HG02938 (cell line): Measurements from ENCODE around the gene HNMT.
"Not testable (repeated sequence)": the region's sequence is repeated elsewhere in the genome, so short reads cannot be mapped to it uniquely, and the experiment has no call there.

Experiments used
- ATAC-seq: cut with Tn5 transposase; IDR thresholded peaks from one replicate; pipeline ENCODE4 v1.9.1; 2021; ENCODE audit warnings: mild to moderate bottlenecking, moderate library complexity; ENCODE audit not compliant: unreplicated experiment

HNMT gene

DNA sequence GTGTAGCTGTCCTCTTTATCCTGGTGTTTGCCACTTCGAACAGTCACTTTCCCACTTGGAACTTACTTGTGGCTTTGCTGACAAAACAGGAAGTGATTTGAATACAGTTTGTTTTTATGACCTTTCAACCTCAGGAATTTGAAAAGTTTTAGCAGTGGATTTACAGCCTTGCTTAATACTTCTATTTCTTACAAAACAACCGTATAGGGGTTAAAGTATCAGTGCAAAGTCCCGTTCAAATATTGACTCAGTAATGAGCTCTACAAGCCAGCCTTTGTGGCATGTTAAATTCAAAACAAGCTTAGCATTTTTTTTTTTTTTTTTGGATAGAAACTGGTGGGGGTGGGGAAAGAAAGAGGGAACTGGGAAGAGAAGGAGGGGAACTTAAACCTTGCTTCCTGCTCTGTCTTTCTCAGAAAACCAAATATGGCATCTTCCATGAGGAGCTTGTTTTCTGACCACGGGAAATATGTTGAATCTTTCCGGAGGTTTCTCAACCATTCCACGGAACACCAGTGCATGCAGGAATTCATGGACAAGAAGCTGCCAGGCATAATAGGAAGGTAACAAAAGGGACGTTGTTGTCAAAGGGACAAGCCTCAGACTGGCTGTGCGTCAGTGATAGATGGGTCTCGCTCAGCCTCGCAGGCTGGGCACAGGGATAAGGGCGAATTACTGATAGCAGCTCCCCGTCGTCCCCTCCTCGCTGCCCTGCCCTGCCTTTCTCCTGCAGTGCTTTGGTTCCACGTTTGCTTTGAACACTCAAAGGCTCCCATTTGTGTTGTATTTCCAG is at the start of gene HNMT:
Gene HNMT (plus strand): TSS at position 408 of the 793 bp plus-strand sequence. CDS start 19 bp downstream, at position 427.
- no peak for ATAC-seq

DNA sequence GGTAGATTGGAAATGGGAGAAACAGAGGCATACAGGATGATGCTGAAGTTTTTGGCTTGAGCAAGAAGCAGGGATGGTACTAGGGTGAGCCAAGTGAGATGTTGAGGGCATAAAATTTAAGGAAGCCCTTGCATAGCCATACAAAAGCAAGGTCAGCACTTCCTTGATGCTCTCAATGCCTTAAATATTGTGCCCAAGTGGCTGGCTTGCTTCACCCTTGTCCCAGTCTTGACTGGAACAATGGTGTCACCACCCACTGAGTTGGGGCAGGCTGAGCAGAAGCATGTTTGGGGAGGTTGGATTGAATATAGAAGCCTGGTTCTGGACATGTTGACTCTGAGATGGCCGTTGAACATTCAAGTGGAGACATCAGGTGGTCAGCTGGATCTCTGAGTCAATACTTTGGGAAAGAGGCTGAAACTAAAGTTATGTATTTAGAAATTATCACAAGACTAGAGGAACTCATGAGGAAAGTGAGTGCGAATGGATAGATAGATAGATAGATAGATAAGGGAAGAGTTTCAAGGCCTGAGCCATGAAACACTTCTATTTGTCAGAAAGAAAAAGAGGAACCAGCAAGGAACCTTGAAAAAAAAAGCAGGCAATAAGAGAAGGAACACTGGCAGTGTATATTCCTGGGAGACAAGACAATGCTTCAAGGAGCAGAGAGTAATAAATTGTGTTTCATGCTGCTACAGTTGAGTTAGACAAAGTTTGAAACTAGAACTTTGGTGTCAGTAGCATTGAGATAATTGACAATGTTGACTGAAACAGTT is 43.0 kb upstream of the HNMT start:
- ATAC-seq = no peak

DNA sequence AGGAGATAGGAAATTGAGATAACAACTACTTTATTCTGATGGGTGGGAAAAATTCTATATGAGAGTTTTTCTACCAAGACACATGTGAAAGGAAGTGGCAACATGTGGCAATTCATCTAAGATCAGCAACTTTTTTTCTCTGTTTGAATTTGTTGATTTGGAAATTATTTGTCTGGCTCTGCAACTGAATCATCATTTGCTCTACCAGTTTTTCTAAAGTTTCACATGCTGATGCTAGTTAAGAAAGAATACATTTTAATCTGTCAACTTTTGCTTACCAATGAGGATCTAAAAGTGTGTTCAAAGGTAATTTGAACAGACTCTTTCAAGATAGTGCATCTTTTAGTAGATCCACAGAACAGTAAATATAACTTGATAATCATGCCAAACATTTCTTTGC is 42.1 kb upstream of the HNMT start:
- ATAC-seq = not testable (repeated sequence)

DNA sequence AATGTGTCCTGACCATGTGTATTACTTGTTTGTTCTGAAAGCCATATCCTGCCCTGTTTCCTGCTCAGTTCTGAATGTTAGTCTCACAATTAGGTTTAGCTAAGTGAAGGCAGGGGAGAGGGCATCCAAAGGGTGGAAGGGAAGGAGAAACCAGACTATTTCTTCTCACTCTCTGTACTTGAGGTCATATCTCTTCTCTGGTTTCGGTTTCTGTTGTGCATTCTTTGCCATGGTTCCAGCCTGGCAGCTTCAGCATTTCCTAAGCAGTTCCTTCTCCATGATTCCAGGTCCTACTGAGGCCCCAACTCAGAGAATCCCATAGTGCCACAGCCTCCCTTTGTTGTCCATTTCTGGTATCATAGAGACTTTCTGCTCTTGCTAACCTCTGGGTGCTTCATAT is 40.3 kb upstream of the HNMT start:
- ATAC-seq = no peak

DNA sequence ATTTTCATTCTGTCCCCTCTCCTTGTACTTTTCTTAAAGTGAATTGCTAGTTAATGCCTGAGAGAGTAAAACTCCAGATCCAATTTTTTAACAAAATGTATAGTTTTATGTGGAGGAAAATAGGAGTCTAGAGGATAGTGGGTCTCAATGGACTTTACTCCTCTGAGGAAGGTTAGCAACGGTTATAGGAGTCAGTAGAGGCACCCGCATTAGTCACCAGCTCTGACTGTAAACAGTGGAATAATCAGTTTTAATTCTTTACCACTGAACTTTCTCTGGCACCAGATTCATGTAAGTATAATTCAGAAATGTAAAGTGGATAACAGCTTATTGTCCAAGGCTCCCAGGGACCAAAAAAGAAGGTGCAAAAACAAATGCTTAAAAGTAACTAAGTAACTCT is 38.7 kb upstream of the HNMT start:
- ATAC-seq = no peak

DNA sequence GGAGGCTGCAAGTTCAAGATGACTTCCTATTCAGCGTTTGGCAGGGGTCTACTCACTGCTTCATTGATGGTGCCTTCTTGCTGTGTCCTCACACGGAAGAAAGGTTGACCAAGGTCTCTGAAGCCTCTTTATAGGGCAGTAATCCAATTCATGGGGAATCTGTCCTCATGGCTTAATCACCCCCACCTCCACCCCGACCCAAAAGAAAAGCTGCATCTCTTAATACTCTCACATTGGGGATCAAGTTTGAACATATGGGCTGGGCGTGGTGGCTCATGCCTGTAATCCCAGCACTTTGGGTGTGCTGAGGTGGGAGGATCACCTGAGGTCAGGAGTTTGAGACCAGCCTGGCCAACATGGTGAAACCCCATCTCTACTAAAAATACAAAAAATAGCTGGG is 36.4 kb upstream of the HNMT start:
- no peak for ATAC-seq

DNA sequence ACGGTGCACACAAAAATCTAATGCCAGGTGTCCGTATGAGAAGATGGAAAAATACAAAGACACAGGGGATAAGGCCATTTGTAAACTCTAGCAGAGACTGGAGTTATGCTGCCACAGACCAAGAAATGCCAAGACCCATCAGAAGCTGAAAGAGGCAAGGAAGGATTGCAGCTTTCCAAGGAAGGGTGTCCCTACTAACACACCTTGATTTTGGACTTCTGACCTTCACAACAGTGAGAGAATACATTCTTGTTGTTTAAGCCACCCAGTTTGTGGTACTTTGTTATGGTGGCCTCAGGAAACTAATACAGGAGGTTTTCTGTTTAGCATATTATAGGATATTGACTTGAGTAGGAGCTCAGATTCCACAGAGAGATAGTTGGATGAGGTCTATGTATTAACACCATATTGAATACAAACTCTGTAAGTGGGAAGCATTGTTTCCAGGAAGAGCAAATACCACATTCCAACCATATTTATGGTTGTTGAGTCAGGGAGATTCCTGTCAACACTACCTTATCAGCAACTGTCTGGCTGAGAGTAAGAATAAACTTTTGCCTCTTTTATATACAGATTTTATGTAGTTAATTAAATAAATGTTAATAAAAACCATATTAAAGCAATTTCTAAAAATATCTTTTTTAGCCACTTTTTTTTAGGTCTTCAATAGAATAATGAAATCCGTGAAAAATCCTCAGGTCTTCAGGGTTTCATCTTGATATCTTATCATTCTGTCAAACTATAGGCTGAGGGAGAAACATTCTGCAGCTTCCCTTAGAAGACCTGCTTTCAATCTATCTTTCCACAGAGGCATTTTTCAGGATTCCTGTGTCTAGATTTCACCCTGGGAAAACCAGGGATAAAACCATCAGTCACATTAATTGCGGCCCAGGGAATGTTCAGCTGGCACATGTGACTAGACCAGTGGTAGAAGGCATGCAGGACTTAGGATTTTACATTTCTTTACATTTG is 35.4 kb upstream of the HNMT start:
- no peak for ATAC-seq

DNA sequence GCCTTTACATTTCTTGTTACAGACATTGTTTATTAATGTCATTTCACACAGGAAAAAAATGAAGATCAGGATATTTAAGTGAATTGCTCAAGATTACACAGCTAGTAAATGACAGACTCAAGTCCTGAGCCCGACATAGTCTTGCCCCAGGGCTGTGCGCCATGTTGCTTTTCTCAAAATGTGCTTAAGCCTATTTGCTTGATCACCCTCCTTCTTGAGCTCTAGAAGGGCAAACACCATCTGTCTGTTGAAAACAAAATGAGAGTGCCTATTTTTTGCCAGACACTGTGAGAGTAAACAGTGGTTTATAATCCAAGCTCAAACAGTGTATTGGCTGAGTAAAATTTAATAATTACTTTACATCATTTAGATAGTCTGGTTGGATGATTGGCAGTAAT is 34.8 kb upstream of the HNMT start:
- ATAC-seq = no peak

DNA sequence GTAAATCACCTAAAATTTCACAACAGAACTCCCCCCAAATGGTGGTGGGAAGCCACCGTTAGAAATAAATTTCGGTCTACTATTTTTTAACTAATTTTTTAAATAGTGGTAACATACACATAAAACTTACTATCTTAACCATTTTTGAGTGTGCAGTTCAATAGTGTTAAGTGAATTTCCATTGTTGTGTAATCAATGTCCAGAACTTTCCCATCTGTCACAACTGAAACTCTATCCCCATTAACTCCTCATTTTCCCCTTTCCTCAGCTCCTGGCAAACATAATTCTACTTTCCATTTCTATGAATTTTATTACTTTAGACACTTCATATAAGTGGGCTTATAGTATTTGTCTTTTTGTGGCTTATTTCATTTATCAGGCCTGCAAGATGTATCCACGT is 34.1 kb upstream of the HNMT start:
- no peak for ATAC-seq

DNA sequence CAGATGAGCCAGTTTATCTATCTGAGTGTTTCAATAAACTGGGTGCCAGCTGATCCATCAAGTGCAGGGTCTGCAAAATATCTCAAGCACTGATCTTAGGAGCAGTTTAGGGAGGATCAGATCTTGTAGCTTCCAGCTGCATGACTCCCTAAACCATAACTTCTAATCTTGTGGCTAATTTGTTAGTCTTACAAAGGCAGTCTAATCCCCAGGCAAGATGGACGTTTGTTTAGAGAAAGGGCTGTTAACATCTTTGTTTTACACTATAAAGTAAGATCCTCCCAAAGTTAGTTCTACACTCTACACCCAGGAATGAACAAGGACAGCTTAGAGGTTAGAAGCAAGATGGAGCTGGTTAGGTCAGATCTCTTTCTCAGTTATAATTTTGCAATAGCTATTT is 28.7 kb upstream of the HNMT start:
- ATAC-seq = no peak

DNA sequence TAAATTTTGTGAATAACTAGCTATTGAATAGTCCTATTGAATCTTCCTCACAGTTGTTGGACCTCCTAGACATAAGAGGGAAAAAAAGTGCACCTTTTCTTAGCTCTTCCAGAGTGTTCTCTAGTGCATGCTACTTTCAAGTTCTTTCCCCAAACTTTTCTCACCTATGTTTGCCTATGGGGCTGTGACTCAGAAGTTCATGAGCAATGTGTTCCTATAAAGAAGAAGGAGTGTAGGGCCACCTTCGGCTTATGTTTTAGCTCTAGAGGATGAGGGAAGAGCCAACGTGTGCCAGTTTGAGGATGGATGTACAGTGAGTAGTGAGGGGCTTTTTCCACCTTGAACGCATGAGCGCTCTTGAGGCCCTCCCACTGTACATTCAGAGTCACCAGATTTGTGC is 27.0 kb upstream of the HNMT start:
- ATAC-seq = no peak

DNA sequence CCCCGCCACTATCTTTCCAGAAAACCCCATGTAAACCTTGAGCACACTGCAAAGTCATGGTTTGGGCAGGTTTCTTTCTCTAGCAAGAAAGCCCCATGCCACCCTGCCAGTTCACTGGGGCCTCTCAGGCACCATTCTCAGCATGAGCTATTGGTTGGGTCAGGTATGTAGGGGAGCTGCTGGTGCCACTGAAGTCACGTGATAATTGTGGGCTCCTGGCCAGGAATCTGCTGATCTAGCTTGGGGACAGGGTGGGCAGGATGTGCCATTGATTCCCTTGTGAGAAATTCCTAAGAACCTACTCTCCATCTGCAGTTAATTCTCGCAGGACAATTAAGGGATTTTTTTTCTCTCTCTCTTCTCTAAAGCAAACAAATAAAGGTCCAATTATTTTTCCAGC is 26.5 kb upstream of the HNMT start:
- ATAC-seq = no peak

DNA sequence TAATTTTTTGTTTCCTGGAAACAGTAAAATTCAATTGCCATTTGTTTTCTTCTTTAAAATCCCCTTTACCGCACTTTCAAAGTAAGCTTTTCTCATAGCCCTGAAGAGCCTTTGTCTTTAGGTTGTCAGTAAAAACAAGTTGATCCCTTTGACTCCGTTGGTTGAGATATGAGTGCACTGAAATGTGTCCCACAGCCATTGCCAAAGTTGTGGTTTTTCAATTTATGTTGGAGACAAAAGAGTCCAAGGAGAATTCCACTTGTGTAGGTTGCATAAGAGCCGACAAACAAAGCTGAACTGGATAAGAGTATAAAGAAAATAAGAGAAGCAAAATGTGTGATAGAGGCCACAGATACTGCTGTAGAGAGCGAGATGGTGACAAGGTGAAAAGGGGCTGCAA is 26.1 kb upstream of the HNMT start:
- ATAC-seq = no peak

DNA sequence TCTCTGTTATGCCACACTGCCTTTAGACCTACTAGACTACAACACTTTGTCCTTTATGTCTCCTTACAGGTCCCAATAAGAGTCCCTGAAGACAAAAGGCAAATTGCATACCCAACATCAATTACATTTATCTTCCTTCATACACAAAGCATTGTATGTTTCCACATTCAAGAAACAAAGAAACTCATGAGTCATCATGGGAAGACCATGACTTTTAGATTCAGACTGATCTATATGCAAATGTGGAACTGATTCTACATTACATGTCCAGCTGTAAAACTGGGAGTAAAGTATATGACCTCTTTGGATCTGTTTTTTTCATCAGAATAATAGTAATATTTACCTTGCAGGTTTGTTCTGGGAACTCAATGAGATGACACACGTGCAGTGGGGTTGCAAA is 25.2 kb upstream of the HNMT start:
- ATAC-seq = no peak

DNA sequence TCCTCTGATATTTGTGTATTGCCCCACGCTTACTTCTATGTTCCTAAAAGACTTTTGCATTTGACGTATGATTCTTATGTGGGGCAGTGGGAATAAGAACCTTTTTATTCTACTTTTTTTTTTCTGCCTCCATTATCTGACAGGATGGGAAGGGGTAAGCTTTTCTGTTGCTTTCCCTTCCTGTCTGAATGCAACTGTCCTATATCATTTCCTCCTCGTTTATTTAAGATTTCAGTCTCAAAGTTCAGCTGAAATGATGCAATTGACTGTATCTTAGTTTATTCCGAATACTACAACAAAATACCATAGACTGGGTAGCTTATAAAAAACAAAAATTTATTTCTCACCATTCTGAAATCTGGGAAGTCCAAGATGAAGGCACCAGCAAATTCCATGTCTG is 24.1 kb upstream of the HNMT start:
- no peak for ATAC-seq

DNA sequence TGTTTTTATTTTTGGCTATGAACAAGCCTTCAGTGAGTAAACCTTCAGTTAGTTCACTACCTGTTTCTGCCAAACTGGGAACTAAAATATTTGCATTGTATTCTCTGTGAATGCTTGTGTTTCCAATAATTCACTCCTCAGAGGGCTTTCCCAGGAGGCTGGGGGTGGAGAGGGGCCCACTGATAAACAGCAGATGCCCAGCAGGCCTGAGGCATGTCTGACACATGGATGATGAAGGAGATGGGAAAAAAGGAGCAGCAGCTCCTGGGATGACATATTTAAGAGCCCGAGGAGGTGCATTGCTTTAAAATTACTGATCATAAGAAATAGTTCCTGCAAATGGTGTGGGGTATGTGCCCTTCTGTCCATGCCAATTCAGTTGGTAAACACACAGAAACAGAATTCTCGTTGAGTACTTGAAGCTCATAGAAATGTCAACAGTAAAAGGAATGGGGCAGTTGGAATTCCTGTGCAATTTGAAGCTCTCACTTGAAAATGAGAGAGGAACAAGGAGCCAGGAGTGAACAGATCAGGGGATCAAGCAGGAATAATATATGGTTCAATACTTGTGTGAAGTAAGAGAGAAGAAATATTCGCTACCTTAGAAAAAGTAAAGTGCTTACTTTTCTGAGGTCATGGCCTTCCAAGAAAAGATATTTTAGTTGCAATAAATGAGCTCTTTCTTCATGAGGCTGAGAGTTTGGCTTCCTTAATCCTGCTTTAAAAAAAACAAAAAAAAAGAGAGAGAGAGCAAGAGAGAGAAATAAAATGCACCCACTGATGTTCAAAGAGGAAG is 22.0 kb upstream of the HNMT start:
- ATAC-seq = no peak

DNA sequence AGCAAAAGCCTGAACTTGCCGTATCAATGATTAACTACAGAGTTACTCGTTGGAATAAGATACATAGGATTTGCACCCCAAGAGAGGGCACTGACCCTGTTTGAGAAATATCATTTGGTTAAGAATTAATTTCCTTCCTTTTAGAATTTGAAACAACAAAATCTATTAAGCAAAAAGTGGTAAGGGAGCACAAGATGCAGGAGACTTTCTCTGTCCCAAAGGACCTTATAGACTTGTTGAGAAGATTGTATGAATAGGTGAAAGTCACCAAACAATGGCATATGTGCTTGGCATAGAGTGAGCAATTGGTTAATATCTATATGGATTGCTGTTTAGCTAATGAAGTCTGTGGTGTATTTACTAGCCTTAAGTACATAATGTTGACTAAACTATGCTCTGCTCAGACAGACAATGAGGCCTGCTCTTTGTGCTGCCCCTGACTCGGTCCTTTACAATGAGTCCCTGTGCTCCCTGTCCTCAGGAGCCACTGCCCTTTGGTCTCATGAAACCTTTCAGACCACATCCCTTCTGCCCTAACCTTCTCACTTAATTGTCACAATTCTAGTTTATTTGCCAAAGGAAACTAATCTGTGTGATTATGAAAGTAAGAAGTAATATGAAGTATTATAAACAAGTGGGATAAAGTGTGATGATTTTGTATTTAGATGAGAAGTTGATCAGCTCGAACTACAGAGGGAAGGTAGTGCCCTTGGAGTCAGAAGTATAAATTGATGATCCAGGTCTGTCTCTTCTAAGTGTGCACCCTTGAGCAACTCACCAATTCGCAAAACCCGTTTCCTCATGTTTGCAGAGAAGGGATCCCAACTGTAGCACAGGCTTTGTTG is 21.2 kb upstream of the HNMT start:
- ATAC-seq = no peak

DNA sequence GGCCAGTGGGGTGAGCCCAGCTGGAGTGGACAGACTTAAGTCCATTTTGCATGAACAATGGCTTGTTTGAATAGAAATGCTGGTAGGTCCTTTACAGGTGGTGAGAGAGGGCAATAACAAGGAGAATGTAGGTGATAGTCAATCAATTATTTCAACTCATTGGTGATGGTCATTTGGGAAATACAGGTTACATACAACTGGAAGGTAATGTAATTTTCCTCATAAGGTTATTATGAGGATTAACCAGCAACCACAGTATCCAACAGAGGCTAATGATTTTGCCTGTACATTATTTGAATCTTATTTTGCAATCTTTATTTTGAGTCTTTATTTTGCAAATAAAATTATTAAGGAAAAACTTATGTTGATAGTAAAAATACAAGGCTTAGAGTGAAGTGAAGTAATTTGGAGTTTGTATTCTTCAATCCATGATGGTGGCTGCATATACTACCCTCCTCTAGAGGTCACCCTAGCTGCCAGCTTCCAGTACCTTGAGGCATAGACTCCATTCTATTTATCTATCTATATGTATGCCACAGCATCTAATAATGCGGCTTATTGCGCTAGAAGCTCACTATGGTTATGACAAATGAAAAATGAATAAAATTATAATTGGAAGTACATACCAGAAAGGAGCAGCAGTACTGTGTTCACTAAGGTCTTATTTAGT is 20.5 kb upstream of the HNMT start:
- no peak for ATAC-seq

DNA sequence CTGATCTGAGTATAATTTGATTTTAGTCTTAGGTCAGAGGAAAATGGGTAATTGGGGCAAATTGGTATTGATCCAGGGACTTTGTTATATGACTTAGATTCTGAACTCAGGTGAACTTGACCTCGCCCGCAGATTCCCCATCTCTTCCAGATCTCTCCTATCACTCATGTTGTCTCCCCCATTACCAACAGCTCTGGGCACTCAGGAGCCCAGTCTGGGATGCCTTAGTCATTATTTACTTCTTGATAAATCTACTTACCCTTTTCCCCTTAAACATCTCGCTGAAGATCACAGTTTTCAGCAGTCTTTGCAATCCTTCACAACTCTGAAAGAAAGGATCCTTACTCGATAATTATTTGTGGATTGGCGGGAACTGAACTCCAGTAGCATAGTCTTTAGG is 19.6 kb upstream of the HNMT start:
- ATAC-seq = no peak
